GM19023 (cell line): ENCODE measurements around the gene TNFRSF12A.

Experiments
- ATAC-seq: cut with Tn5 transposase; IDR thresholded peaks from one replicate; pipeline ENCODE4 v1.9.1; 2021; ENCODE audit warnings: mild to moderate bottlenecking, moderate library complexity; ENCODE audit not compliant: unreplicated experiment

TNFRSF12A gene

DNA sequence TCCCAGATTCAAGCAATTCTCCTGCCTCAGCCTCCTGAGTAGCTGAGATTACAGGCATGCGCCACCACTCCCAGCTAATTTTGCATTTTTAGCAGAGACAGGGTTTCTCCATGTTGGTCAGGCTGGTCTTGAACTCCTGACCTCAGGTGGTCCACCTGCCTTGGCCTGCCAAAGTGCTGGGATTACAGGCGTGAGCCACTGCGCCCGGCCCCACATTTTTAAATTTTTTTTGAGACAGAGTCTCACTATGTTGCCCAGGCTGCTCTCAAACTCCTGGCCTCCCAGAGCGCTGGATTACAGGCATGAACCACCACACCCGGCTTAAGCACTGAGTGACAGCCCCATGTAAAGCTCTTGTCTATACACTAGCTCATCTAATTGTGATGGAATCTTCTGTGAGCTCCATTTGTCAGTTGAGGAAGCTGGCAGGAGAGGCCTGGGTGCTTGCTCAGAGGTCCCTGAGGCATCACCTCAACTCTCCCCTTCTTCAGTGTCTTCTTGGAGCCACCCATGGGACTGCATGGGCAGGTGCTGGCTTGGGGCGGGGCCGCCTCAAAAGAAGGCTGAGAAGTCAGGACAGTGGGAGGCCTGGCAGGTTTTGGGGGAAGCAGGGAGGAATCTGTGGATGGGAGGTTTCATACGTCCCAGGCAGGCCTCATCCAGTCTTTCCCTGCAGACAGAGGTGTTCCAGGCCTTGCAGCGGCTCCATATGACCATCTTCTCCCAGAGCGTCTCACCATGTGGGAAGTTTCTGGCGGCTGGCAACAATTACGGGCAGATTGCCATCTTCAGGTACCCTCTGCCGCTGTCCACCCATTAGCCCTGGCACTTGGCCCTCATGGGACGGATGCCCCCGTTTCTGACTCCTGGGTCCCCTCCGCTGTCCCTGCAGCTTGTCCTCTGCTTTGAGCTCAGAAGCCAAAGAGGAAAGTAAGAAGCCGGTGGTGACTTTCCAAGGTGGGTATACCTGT lies 5.1 kb downstream of the TNFRSF12A start:
- no peak for ATAC-seq

DNA sequence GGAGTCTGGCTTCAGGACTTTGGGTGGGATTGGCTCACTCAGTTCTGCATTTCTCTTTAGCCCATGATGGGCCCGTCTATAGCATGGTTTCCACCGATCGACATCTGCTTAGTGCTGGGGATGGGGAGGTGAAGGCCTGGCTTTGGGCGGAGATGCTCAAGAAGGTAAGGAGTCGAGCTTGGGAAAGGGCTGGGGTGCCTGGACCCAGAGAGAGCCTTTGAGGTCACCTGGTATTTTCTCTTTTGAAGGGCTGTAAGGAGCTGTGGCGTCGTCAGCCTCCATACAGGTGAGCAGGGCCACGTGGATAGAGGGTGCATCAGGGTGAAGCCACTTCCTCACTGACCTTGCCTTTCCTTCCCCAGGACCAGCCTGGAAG lies 5.8 kb downstream of the TNFRSF12A start:
- ATAC-seq = no peak

DNA sequence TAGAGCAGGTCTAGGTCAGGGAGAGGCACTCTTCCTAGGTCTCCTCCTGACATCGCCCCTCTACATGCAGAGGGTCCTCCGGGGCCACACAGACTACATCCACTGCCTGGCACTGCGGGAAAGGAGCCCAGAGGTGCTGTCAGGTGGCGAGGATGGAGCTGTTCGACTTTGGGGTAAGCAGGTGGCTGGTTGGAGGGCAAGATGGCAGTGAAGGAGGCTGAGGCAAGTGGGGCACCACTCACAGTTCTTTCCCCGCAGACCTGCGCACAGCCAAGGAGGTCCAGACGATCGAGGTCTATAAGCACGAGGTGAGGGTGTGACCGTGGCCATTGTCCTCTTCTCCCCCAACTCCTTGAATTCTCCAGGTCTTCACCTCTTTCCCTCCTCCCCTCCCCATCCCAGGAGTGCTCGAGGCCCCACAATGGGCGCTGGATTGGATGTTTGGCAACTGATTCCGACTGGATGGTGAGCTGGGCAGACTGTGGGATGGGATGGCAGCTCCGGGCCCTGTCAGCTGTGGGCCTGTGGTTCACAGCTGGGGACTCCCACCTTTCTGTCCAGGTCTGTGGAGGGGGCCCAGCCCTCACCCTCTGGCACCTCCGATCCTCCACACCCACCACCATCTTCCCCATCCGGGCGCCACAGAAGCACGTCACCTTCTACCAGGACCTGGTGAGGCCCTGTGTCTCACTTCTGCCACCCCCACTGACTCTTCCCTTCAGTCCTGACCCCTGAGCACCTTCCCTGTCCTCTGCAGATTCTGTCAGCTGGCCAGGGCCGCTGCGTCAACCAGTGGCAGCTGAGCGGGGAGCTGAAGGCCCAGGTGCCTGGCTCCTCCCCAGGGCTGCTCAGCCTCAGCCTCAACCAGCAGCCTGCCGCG lies 6.7 kb downstream of the TNFRSF12A start:
- no peak for ATAC-seq

DNA sequence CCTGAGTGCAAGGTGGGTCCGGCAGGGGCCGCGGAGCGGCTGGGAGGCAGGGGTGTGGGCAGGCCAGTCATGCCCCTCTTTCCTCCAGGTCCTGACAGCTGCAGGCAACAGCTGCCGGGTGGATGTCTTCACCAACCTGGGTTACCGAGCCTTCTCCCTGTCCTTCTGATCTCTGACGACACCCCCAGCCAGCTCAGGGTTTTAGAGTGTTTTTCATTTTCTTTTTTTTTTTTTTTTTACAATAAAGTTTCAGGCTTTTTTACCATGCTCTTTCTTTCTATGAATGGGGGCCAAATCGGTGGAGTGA lies 7.3 kb downstream of the TNFRSF12A start:
- no peak for ATAC-seq

DNA sequence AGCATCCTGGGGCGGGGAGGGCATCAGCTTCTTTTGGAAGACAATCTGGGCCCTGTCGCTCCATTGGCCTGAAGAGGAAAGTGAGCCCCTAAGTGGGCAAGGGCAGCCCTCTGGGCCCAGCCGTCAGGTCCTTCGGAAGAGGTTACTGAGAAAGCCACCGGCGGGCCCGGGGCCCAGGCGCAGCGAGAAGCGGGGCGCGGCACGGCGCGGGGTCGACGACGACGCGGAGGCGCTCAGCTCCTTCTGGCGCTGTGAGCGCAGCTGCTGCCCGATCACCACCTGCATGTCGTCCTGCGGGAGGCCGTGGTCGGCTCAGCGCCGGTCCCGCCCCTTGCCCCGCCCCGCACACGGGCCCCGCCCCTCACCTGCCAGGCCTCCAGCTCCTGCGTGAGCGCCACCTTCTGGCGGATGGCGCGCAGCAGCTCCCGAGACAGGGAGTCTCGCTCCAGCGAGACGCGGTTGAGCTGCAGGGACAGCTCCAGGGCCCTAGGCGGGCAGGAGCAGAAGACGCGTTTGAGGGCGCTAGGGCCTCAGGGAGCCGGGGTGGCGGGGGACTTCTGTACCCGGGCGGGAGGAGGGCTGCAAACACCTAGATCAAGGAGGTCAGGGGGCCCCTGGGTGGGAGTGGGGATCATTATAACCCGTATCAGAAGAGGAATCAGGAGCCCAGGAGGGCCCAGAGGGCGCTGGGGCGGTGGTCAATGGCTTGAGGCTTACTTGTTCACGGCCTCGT lies 8.0 kb downstream of the TNFRSF12A start:
- no peak for ATAC-seq

DNA sequence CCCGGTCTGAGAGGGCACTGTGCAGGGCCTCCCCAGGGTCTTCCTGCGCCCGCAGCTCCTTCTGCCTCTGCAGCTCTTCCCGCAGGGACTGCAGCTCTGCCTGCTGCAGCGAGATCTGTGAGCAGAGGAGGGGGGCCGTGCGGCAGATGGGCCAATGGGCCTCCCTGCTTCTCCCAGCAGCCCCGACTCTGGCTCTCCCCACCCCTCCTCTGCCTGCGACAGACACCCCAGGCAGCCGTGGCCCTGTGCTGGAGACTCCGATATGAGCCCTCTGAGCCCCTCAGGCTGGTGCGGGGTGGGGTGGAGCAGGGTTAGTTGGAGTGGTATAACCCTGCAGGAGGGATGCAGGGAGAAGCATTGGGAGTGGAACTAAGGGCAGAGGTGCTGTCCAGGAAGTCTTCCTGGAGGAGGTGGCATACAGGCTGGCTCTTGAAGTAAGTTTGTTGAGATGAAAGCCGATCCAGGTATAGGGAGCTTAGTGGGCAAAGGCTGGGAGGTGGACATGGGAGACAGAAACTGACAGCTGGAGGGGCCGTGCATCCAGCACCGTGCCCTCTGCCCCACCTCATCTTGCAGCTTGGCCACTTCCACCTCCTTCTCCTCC lies 8.7 kb downstream of the TNFRSF12A start:
- no peak for ATAC-seq

DNA sequence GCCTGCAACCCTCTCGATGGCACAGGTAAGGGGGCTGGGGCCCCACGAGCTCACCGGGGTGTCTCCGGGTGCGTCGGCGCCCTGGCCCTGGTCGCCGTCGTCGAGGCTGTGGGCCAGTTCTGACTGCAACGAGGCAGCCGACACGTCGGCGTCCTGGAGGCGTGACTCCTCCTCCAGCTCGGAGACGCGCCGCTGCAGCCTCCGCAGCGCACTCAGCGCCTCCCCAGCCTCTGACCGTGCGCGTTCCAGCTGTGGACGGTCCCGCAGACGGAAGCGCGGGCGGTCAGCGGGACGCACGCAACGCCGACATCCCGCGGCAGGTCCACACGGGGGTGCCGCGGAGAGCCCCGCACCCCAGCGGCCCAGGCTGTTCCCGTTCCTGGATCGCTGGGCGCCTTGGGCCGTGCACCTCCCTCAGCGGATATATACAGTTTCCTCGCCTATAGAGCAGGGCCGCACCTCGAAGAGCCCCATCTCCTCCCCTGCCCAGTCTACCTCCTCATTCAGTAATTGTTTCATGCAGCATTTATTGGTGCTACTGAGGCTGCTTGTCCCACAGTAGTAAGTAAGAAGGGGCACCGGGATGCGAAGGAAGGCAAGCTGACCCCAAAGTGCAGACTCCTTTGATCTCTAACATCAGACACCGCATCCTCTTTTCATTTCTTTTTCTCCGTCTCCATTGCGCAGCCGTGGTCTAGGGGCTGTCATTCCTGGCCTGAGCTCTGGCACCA lies 9.5 kb downstream of the TNFRSF12A start:
- ATAC-seq = no peak

DNA sequence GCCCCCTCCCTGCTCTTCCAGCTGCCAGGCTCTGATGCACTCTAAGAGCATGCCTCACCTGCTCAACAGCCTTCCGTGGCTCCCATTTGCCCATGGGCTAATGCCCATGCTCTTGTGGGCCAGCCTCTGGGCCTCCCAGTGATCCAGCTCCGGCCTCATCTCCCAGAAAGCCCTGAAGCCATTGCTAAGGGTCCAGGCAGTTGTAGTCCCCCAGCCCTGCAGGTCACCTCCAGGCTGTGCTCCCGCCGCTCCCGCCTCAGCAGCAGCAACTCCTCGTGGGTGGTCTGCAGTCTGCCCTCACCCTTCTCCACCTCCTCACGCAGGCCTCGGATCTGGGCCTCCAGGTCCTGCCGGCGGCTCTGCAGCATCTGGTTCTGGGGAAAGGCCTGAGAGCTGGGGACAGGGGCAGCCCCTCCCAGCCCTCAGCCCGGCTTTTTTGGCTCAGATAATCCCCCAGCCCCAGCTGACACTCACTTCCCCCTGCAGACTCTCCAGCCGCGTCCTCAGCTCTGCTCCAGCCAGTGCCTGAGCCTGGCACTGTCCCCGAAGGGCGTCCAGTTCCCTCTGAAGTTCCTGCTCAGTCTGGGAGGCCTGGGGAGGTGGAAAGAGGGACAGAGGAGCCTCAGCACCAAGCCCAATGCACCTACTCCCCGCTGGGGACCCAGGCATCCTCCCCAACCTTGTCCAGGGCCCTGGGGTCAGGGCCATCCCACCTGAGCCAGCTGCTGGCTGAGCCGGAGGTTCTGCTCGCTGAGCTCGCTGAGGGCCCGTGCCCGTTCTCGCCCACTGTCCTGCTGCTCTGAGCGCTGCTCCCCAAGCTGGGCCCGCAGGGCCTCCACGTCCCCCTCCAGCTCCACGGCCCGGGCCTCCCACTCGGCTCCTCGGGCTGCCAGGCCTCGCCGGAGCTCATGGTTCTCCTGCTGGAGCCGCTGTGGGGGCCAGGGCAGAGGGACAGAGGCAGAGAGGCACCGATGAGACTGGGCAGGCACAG lies 10.3 kb downstream of the TNFRSF12A start:
- no peak for ATAC-seq

DNA sequence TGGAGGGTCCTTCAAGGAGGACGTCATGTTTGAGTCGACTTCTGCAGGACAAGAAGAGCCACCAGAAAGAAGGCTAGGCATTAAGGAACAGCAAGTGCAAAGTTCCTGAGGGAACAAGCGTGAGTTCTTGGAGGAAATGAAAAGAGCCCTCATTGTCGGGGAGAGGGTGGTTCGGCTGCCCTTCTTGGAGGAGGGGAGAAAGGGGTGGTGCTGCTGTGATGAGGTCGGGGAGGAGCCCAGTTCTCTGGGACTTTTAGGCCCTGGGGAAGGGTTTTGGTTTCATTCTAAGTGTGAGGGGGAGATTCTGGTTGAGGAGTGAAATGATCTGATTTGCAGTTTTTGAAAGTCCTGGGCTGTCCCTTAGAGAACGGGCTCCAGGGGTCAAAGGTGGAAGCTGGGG lies 12.5 kb downstream of the TNFRSF12A start:
- no peak for ATAC-seq

DNA sequence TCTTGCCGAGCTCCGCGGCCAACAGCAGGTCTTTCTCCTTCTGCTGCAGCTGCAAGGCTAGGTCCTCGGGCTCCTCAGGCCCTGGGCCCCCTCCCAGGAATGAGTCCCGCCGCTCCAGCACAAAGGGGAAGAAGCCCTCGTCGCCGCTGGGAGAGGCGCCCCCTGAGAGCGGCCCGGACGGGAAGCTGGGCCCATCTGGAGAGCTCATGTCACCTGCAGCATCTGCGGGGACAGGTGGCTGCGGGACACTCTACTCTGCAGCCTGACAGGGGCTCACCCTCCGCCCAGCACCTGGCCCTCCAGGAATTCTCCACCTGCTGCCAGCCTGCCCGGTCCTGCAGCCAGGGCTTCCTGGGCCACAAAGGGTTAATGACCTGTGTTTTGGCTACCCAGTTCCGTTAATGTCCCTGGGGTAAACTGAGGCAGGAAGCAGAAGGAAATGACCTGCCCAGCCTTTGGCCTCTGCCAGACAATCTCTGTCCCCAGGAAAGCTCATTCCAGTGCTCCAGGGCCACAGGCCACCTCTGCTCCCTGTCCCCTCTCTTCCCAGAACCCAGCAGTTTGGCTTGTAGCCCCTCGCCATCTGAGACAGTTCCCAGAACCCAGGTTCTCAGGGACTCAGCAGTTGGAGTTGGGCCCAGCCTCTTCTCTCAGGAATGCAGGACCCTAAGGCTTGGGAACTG lies 15.3 kb downstream of the TNFRSF12A start:
- ATAC-seq = no peak

DNA sequence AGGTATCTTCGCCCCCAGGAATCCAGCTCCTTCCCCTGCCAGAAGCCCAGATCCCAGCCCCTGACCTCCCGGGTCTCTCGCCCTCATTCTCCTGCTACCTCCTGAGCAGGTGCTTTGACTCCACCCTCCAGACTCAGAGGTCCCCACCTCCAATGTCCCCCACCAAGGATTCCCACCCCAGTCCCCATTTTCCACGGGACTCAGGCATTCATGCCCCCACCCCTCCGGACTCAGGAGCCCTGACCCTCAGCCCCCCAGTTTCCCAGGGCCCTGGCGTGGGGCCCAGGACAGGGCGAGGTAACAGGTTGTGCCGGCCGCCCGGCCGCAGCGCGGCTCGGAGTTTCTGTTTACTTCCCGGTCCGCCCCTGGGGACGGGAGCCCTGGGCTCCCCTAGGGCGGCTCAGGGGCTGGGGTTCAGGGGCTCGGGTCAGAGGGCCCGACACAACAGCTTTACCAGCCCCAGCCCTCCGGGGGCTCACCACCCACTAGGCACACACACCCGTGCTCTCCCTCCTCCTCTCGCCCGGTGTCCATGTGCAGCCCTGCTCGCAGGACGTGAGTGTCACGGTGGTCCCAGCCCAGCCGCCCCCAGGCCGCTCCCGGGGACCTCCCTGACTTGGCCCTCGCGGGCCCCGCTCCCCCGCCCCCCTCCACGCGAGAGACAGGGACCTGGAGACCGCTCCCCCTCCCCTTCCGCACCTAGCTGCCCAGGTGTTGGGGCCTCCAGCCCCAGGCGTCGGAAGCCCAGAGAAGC lies 16.0 kb downstream of the TNFRSF12A start:
- no peak for ATAC-seq

DNA sequence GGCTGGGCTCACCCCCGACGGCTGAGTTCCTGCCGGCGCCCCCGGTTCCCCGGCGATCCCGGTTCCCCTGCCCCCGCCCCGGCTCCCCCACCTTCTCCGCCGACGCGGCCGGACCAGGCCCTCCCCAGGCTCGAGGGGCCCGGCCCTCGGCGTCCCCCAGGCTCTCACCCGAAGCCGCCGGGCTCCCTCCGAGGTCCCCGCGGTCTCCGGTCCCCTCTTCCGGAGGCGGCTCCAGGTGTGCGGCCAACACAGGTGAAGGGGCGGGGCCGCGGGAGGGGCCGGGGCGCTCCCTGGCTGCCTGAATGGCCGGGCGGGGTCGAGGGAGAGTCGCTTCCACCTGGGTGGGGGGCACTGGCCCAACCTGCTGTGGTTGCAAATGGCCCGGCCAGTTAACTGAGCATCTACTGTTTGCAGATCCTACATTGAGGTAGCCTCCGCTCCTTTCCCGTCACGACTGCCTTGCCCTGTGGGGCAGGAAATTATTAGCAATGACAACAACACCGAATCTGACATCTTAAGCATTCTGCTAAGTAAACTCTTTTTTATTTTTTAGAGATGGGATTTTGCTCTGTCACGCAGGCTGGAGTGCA lies 16.7 kb downstream of the TNFRSF12A start, which contains the start of gene BICDL2:
TSS of gene BICDL2 (minus strand) at position 219 of the 590 bp plus-strand sequence. CDS start 1,448 bp downstream, outside the sequence.
- no peak for ATAC-seq

DNA sequence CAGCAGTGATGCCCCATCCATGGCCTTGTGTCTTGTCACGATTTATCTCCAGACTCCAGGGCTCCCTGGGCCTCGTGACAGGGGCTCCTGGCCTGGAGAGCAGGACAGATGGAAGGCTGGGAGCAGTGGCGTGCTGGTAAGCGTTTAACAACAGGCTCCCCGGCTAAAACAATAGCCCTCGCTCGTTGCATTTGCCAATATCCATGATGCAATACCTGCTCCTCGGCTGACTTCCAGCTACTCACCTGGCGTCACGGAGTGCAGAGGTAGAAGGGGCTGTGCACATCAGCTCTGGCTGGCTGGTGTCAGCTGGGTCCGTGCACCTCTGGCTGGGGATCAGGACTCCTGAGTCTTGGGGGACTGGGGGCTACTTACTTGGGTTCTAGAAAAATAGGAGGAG lies 18.1 kb downstream of the TNFRSF12A start:
- ATAC-seq = no peak

DNA sequence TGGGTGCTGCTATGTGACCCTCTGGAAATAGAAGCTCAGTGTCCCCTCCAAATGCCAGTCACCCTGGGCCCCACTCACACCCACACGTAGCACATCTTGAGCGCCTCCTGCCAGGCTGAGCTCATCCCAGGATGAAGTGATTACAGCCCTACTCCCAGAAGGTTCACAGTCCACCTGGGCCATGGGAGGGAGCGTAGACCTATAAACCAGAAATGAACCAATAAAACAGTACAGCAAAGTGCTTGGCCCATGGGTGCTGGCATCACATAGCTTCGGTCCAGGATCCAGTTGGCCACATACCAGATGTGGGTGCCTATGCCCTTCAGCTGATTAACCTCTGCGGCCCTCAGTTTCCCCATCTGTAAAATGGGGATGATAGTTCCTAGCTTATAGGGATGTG lies 18.7 kb downstream of the TNFRSF12A start:
- no peak for ATAC-seq

DNA sequence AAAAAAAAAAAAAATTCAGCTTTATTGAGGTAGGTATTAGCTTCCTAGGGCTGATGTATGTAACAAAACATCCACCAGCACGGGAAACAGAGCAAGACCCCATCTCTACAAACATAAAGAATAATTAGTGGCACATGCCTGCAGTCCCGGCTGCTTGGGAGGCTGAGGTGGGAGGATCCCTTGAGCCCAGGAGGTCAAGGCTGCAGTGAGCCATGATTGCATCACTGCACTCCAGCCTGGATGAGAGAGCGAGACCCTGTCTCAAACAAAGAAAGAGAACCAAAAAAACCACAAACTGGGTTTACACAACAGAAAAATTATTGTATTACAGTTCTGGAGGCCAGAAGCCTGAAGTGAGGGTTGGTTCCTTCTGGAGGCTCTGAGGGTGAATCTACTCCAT lies 22.2 kb downstream of the TNFRSF12A start:
- no peak for ATAC-seq

DNA sequence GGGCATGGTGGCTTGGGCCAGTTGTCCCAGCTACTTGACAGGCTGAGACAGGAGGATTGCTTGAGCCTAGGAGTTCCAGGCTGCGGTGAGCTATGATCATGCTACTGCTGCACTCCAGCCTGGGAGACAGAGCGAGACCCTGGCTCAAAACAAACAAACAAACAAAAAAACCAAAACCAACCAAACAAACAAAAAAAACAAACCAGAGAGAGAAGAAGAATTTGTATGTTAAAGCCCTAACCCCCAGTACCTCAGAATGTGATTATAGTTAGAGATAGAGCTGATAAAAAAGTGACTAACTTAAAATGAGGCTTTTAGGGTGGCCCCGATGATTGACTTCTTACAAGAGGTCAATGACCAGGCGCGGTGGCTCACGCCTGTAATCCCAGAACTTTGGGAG lies 24.5 kb downstream of the TNFRSF12A start:
- no peak for ATAC-seq
